Uterus (tissue), 4 donors: ENCODE measurements around the gene PLEKHD1. TPM values are rescaled to one million over a fixed set of nuclear protein-coding genes. Genes with fewer than 3 reads are reported as not detected.
A peak's percentile ranks its signal among the peaks of the same experiment; 100 is the strongest.

ENCODE experiments used
- DNase-seq, 2 donors: peaks; one replicate each; pipeline ENCODE4 v3.0.0-alpha.2; 2019 to 2020
- H3K27ac ChIP-seq, 2 donors: fragments of 200-600 bp; sonication (generic); 1 replicate in 1 of 2; 2 replicates in 1 of 2; pipeline ENCODE4 v1.5.1; 2016 to 2018
- H3K27me3 ChIP-seq, 2 donors: fragments of 200-600 bp; sonication (generic); one replicate each; pipeline ENCODE4 v1.5.1; 2018 to 2019; ENCODE audit warnings: control low read depth in 1 of 2
- H3K36me3 ChIP-seq, 2 donors: fragments of 200-600 bp; sonication (generic); one replicate each; pipeline ENCODE4 v1.5.1; 2019; ENCODE audit warnings: control low read depth in 1 of 2
- H3K4me1 ChIP-seq, 2 donors: fragments of 200-600 bp; sonication (generic); one replicate each; pipeline ENCODE4 v1.5.1; 2018 to 2019; ENCODE audit warnings: control low read depth in 1 of 2
- H3K4me3 ChIP-seq, 2 donors: fragments of 200-600 bp; sonication (generic); 1 replicate in 1 of 2; 2 replicates in 1 of 2; pipeline ENCODE4 v1.5.1; 2018 to 2019; ENCODE audit warnings: mild to moderate bottlenecking in 1 of 2
- H3K9me3 ChIP-seq, 2 donors: fragments of 200-600 bp; sonication (generic); one replicate each; pipeline ENCODE4 v1.5.1; 2019; ENCODE audit warnings: control low read depth in 1 of 2
- CTCF ChIP-seq, 4 experiments: fragments of 200-600 bp in 2 of 4; fragments of 450-650 bp in 2 of 4; sonication (generic) in 2 of 4; IDR thresholded peaks; one replicate each; pipeline ENCODE4 v1.5.1; 2016 to 2019; ENCODE audit warnings: antibody characterized with exemption in 4 of 4, mild to moderate bottlenecking in 2 of 4, moderate library complexity in 1 of 4
- POLR2A ChIP-seq, 2 donors: fragments of 450-650 bp; IDR thresholded peaks; one replicate each; pipeline ENCODE4 v1.6.1; 2016; ENCODE audit warnings: antibody characterized with exemption in 2 of 2, mild to moderate bottlenecking in 1 of 2, moderate library complexity in 1 of 2
- intact Hi-C: fragments of 100-400 bp; cut with DNase I; formaldehyde crosslinking; loops from one replicate; pipeline ENCODE4 v1.15.1; 2023; ENCODE audit warnings: low total_unique reads
- total RNA-seq, 4 donors: library from RNA; depleted of rRNA in 3 of 4; stranded (reverse); fragments of >200 nt in 3 of 4; gene quantifications; one replicate each; pipeline versions ENCODE4 v1.1.0 to v1.2.4, GENCODE V29; 2014 to 2023
- donor health status: DM: yes; HTN: yes; CAD: no.

Gene PLEKHD1
- total RNA-seq, 4 donors from 2014 or later, result 0.24 to 0.76 TPM; not detected in 2

GRCh38 chr14:69518289-69519101, 34.0 kb downstream of the PLEKHD1 start:
- H3K27ac ChIP-seq, result peak overlapping the region; percentile 51 to 52
- peaks cover 0 to 3% of the 10 kb centered on the region in 2 donors for H3K4me1 ChIP-seq
- no peak for DNase-seq
- H3K4me3 ChIP-seq, result no peak overlapping the region
- no peaks in the 10 kb centered on the region for H3K36me3 ChIP-seq
- TF ChIP-seq POLR2A (IDR thresholded peaks at IDR 0.05), result no peak
- TF ChIP-seq CTCF (IDR thresholded peaks at IDR 0.05), result no peak
- H3K27me3 ChIP-seq, result no peaks in the 10 kb centered on the region
- H3K9me3 ChIP-seq, result no peaks in the 10 kb centered on the region
- intact Hi-C loops, result no loop called here

GRCh38 chr14:69519204-69520100, 34.9 kb downstream of the PLEKHD1 start:
- Histone ChIP-seq H3K27me3 (no peaks in the 10 kb centered on the region), H3K36me3 (no peaks in the 10 kb centered on the region), H3K27ac (peak overlapping the region; percentile 45 to 52), H3K9me3 (no peaks in the 10 kb centered on the region), H3K4me1 (peaks cover 0 to 3% of the 10 kb centered on the region in 2 donors), H3K4me3 (no peak overlapping the region)
- TF ChIP-seq CTCF (IDR thresholded peaks at IDR 0.05) (no peak), POLR2A (IDR thresholded peaks at IDR 0.05) (no peak)
- peak in 1 of 2 donors; percentile 48 for DNase-seq
- intact Hi-C loops, result no loop called here

DNA sequence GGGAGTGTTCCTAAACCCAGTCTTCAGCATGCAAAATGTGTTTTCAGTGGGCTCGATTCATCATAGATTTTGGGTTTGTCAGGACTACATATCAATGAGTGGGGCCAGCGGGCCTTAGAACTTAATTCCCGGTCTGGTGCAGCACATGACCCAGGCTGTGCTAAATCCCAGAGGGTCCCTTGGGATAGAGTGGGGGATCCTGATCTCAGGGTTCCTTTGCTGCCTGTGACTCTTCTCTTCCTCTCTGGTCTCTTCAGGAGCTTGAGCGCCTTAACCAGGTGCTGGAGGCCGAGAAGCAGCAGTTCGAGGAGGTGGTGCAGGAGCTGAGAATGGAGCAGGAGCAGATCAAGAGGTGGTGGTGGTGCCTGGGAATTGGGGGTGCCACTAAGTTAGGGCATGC, 37.5 kb downstream of the PLEKHD1 start:
- Histone ChIP-seq H3K36me3 (no peaks in the 10 kb centered on the region), H3K27me3 (no peaks in the 10 kb centered on the region), H3K4me1 (peaks cover 0 to 3% of the 10 kb centered on the region in 2 donors), H3K9me3 (no peaks in the 10 kb centered on the region), H3K4me3 (no peak overlapping the region), H3K27ac (no peak overlapping the region)
- DNase-seq, result no peak
- no peak for TF ChIP-seq CTCF (IDR thresholded peaks at IDR 0.05)
- TF ChIP-seq POLR2A (IDR thresholded peaks at IDR 0.05), result no peak
- intact Hi-C loops, result no loop called here

- H3K27me3 ChIP-seq, result no peaks in the 10 kb centered on the region
- H3K4me1 ChIP-seq, result no peaks in the 10 kb centered on the region
- no peaks in the 10 kb centered on the region for H3K9me3 ChIP-seq
- no peaks in the 10 kb centered on the region for H3K36me3 ChIP-seq
- intact Hi-C loops, result no loop called here
- no peak overlapping the region for H3K27ac ChIP-seq
- no peak for DNase-seq
- TF ChIP-seq POLR2A (IDR thresholded peaks at IDR 0.05), result no peak
- TF ChIP-seq CTCF (IDR thresholded peaks at IDR 0.05), result no peak
- no peak overlapping the region for H3K4me3 ChIP-seq
Observed at GRCh38 chr14:69525896-69526295, 41.4 kb downstream of the PLEKHD1 start.

DNA sequence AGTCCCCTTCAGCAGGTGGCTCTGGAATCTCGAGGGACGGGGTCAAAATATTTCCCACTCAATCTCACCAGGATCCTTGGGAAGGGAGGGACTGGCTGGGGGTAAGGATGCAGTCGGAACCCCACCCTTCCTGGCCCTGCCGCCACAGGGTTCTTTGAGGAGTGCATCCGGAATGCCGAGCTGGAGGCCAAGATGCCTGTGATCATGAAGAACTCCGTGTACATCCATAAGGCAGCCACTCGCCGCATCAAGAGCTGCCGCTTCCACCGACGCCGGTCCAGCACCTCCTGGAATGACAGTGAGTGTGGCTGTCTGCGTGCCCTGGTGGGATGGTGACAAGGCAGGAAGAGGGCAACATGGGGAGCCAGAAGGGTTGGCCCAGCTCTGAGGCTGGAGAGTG, 43.1 kb downstream of the PLEKHD1 start:
- no peak overlapping the region for H3K27ac ChIP-seq
- intact Hi-C loops, result no loop called here
- no peak overlapping the region for H3K4me3 ChIP-seq
- no peaks in the 10 kb centered on the region for H3K4me1 ChIP-seq
- no peak for DNase-seq
- no peaks in the 10 kb centered on the region for H3K9me3 ChIP-seq
- TF ChIP-seq CTCF (IDR thresholded peaks at IDR 0.05) (no peak), POLR2A (IDR thresholded peaks at IDR 0.05) (no peak)
- no peaks in the 10 kb centered on the region for H3K36me3 ChIP-seq
- no peaks in the 10 kb centered on the region for H3K27me3 ChIP-seq
